HG02884 (cell line): ENCODE results near the gene CBX3.
"Not testable (repeated sequence)": the region's sequence is repeated elsewhere in the genome, so short reads cannot be mapped to it uniquely, and the experiment has no call there.

Experiments
- ATAC-seq: cut with Tn5 transposase; IDR thresholded peaks from one replicate; pipeline ENCODE4 v1.9.1; 2021; ENCODE audit warnings: mild to moderate bottlenecking, moderate library complexity; ENCODE audit not compliant: unreplicated experiment

The CBX3 gene

GRCh38 chr7:26201247-26202018 lies at the start of gene CBX3:
Gene CBX3, plus strand, starts transcription at chr7:26201745. Its CDS starts 1,254 bp downstream, at chr7:26202999.
- peak; percentile 39 for ATAC-seq

GRCh38 chr7:26151953-26152781 lies 49.4 kb upstream of the CBX3 start, which contains the start of gene NFE2L3:
Gene NFE2L3, plus strand, starts transcription at chr7:26152198. Its CDS starts 301 bp downstream, at chr7:26152499.
- peak; percentile 62 for ATAC-seq

GRCh38 chr7:26152782-26153240 lies 48.7 kb upstream of the CBX3 start:
- peak; percentile 20 for ATAC-seq

- no peak for ATAC-seq
Measured at GRCh38 chr7:26153241-26153822, 48.2 kb upstream of the CBX3 start.

- ATAC-seq, result no peak
Measured at GRCh38 chr7:26153823-26154783, 47.4 kb upstream of the CBX3 start.

- ATAC-seq, result no peak
Measured at GRCh38 chr7:26155531-26156375, 45.8 kb upstream of the CBX3 start.

GRCh38 chr7:26156451-26157420 lies 44.8 kb upstream of the CBX3 start:
- no peak for ATAC-seq

GRCh38 chr7:26157520-26158105 lies 43.9 kb upstream of the CBX3 start:
- no peak for ATAC-seq

- no peak for ATAC-seq
Measured at GRCh38 chr7:26159243-26159642, 42.3 kb upstream of the CBX3 start.

GRCh38 chr7:26160896-26161295 lies 40.6 kb upstream of the CBX3 start:
- ATAC-seq, result no peak

GRCh38 chr7:26162431-26162830 lies 39.1 kb upstream of the CBX3 start:
- no peak for ATAC-seq

- ATAC-seq, result not testable (repeated sequence)
Measured at GRCh38 chr7:26163804-26164203, 37.7 kb upstream of the CBX3 start.

- no peak for ATAC-seq
Measured at GRCh38 chr7:26165950-26166683, 35.4 kb upstream of the CBX3 start.

GRCh38 chr7:26166684-26167266 lies 34.8 kb upstream of the CBX3 start:
- ATAC-seq, result no peak

- ATAC-seq, result no peak
Measured at GRCh38 chr7:26167303-26167934, 34.1 kb upstream of the CBX3 start.

GRCh38 chr7:26168458-26169023 lies 33.0 kb upstream of the CBX3 start:
- no peak for ATAC-seq
